ENCODE data around the gene ACTL8.

The ACTL8 gene

GRCh38 chr1:17725084-17725719 is 29.9 kb upstream of the ACTL8 start:
- Histone ChIP-seq H3K14ac (ENCODE audit: low read length) (no peak overlapping the region), H3K9me3 (replicated peaks in 1 of 2; ENCODE audit: control insufficient read depth in 2 of 2, insufficient read depth in 1 of 2, low read depth in 1 of 2, low read length in 2 of 2) (no peaks in the 10 kb centered on the region), H2AK5ac (ENCODE audit: low read depth, low read length) (no peak overlapping the region), H3K9ac (ENCODE audit: low read depth, low read length, poor library complexity) (no peak overlapping the region), H3K4me3 (ENCODE audit: low read length in 2 of 2) (no peak overlapping the region), H2BK12ac (ENCODE audit: low read length) (no peak overlapping the region), H3K27ac (replicated peaks; ENCODE audit: low read length) (no peak overlapping the region), H2BK120ac (ENCODE audit: low read depth, low read length) (no peak overlapping the region), H2BK15ac (ENCODE audit: low read length) (no peak overlapping the region), H3K23ac (ENCODE audit: low read depth, low read length, poor library complexity) (no peak overlapping the region), H4K8ac (ENCODE audit: low read depth, low read length) (no peak overlapping the region), H3K79me1 (ENCODE audit: low read depth, low read length) (no peaks in the 10 kb centered on the region), H3K18ac (ENCODE audit: low read length) (no peak overlapping the region), H2AFZ (ENCODE audit: low read length) (no peak overlapping the region), H4K91ac (ENCODE audit: low read depth, low read length, poor library complexity) (no peak overlapping the region), H3K4me1 (ENCODE audit: control insufficient read depth in 2 of 2, insufficient read depth in 1 of 2, low read depth in 1 of 2, low read length in 2 of 2) (peaks cover 0 to 2% of the 10 kb centered on the region in 2 donors), H3K27me3 (ENCODE audit: control insufficient read depth in 3 of 3, insufficient read depth in 3 of 3, low read depth in 1 of 3, low read length in 3 of 3) (peaks cover 0 to 6% (median 0%) of the 10 kb centered on the region in 3 experiments), H2BK5ac (ENCODE audit: low read length) (no peak overlapping the region), H3K36me3 (replicated peaks in 1 of 2; ENCODE audit: control insufficient read depth in 2 of 2, insufficient read depth in 2 of 2, low read length in 2 of 2) (no peaks in the 10 kb centered on the region), H3K4me2 (ENCODE audit: insufficient read depth, low read length, poor library complexity, severe bottlenecking) (no peak overlapping the region), H3K4ac (ENCODE audit: low read length) (no peak overlapping the region)
- no CpG with 5 or more reads among the region's 9 CpGs for WGBS, 2 donors (ENCODE audit: extremely low coverage in 2 of 2, insufficient read length in 2 of 2, insufficient replicate concordance in 1 of 2)
- no peak for DNase-seq (ENCODE audit: low spot score)

GRCh38 chr1:17725811-17726582 is 29.1 kb upstream of the ACTL8 start:
- Histone ChIP-seq H3K27ac (replicated peaks; ENCODE audit: low read length) (no peak overlapping the region), H3K4me2 (ENCODE audit: insufficient read depth, low read length, poor library complexity, severe bottlenecking) (no peak overlapping the region), H3K4me3 (ENCODE audit: low read length in 2 of 2) (no peak overlapping the region), H2BK15ac (ENCODE audit: low read length) (no peak overlapping the region), H2AFZ (ENCODE audit: low read length) (no peak overlapping the region), H3K9me3 (replicated peaks in 1 of 2; ENCODE audit: control insufficient read depth in 2 of 2, insufficient read depth in 1 of 2, low read depth in 1 of 2, low read length in 2 of 2) (no peaks in the 10 kb centered on the region), H2BK5ac (ENCODE audit: low read length) (no peak overlapping the region), H3K14ac (ENCODE audit: low read length) (no peak overlapping the region), H4K8ac (ENCODE audit: low read depth, low read length) (no peak overlapping the region), H3K23ac (ENCODE audit: low read depth, low read length, poor library complexity) (no peak overlapping the region), H4K91ac (ENCODE audit: low read depth, low read length, poor library complexity) (no peak overlapping the region), H3K36me3 (replicated peaks in 1 of 2; ENCODE audit: control insufficient read depth in 2 of 2, insufficient read depth in 2 of 2, low read length in 2 of 2) (no peaks in the 10 kb centered on the region), H3K9ac (ENCODE audit: low read depth, low read length, poor library complexity) (no peak overlapping the region), H2BK120ac (ENCODE audit: low read depth, low read length) (no peak overlapping the region), H2AK5ac (ENCODE audit: low read depth, low read length) (peak overlapping the region; percentile 40), H3K27me3 (ENCODE audit: control insufficient read depth in 3 of 3, insufficient read depth in 3 of 3, low read depth in 1 of 3, low read length in 3 of 3) (peaks cover 0 to 11% (median 2%) of the 10 kb centered on the region in 3 experiments), H3K4ac (ENCODE audit: low read length) (no peak overlapping the region), H3K79me1 (ENCODE audit: low read depth, low read length) (no peaks in the 10 kb centered on the region), H3K4me1 (ENCODE audit: control insufficient read depth in 2 of 2, insufficient read depth in 1 of 2, low read depth in 1 of 2, low read length in 2 of 2) (peaks cover 0 to 2% of the 10 kb centered on the region in 2 donors), H3K18ac (ENCODE audit: low read length) (peak overlapping the region; percentile 54), H2BK12ac (ENCODE audit: low read length) (no peak overlapping the region)
- DNase-seq (ENCODE audit: low spot score): no peak
- WGBS, 2 donors (ENCODE audit: extremely low coverage in 2 of 2, insufficient read length in 2 of 2, insufficient replicate concordance in 1 of 2): no CpG with 5 or more reads among the region's 7 CpGs

- Histone ChIP-seq H3K79me1 (ENCODE audit: low read depth, low read length) (no peaks in the 10 kb centered on the region), H3K4ac (ENCODE audit: low read length) (no peak overlapping the region), H2AFZ (ENCODE audit: low read length) (no peak overlapping the region), H4K8ac (ENCODE audit: low read depth, low read length) (no peak overlapping the region), H2BK120ac (ENCODE audit: low read depth, low read length) (no peak overlapping the region), H3K27me3 (ENCODE audit: control insufficient read depth in 3 of 3, insufficient read depth in 3 of 3, low read depth in 1 of 3, low read length in 3 of 3) (peaks cover 0 to 7% (median 2%) of the 10 kb centered on the region in 3 experiments), H2BK12ac (ENCODE audit: low read length) (no peak overlapping the region), H3K27ac (replicated peaks; ENCODE audit: low read length) (no peak overlapping the region), H3K23ac (ENCODE audit: low read depth, low read length, poor library complexity) (no peak overlapping the region), H2AK5ac (ENCODE audit: low read depth, low read length) (no peak overlapping the region), H3K9ac (ENCODE audit: low read depth, low read length, poor library complexity) (no peak overlapping the region), H2BK15ac (ENCODE audit: low read length) (no peak overlapping the region), H3K9me3 (replicated peaks in 1 of 2; ENCODE audit: control insufficient read depth in 2 of 2, insufficient read depth in 1 of 2, low read depth in 1 of 2, low read length in 2 of 2) (no peaks in the 10 kb centered on the region), H3K14ac (ENCODE audit: low read length) (no peak overlapping the region), H2BK5ac (ENCODE audit: low read length) (no peak overlapping the region), H3K36me3 (replicated peaks in 1 of 2; ENCODE audit: control insufficient read depth in 2 of 2, insufficient read depth in 2 of 2, low read length in 2 of 2) (no peaks in the 10 kb centered on the region), H3K18ac (ENCODE audit: low read length) (peak overlapping the region; percentile 33), H3K4me3 (ENCODE audit: low read length in 2 of 2) (no peak overlapping the region), H4K91ac (ENCODE audit: low read depth, low read length, poor library complexity) (no peak overlapping the region), H3K4me1 (ENCODE audit: control insufficient read depth in 2 of 2, insufficient read depth in 1 of 2, low read depth in 1 of 2, low read length in 2 of 2) (no peaks in the 10 kb centered on the region), H3K4me2 (ENCODE audit: insufficient read depth, low read length, poor library complexity, severe bottlenecking) (no peak overlapping the region)
- DNase-seq (ENCODE audit: low spot score): no peak
- WGBS, 2 donors (ENCODE audit: extremely low coverage in 2 of 2, insufficient read length in 2 of 2, insufficient replicate concordance in 1 of 2): no CpG with 5 or more reads among the region's 6 CpGs
Measured at GRCh38 chr1:17728123-17728712, 26.9 kb upstream of the ACTL8 start.

- no peak overlapping the region for H2AFZ ChIP-seq (ENCODE audit: low read length)
- no peak overlapping the region for H3K4me3 ChIP-seq (ENCODE audit: low read length in 2 of 2)
- H4K91ac ChIP-seq (ENCODE audit: low read depth, low read length, poor library complexity): no peak overlapping the region
- no peak overlapping the region for H3K4ac ChIP-seq (ENCODE audit: low read length)
- H3K23ac ChIP-seq (ENCODE audit: low read depth, low read length, poor library complexity): no peak overlapping the region
- H2AK5ac ChIP-seq (ENCODE audit: low read depth, low read length): peak overlapping the region; percentile 24
- H4K8ac ChIP-seq (ENCODE audit: low read depth, low read length): no peak overlapping the region
- no peak overlapping the region for H3K14ac ChIP-seq (ENCODE audit: low read length)
- no peak for DNase-seq (ENCODE audit: low spot score)
- no peak overlapping the region for H2BK15ac ChIP-seq (ENCODE audit: low read length)
- no peak overlapping the region for H3K4me2 ChIP-seq (ENCODE audit: insufficient read depth, low read length, poor library complexity, severe bottlenecking)
- no peaks in the 10 kb centered on the region for H3K4me1 ChIP-seq (ENCODE audit: control insufficient read depth in 2 of 2, insufficient read depth in 1 of 2, low read depth in 1 of 2, low read length in 2 of 2)
- no peak overlapping the region for H2BK12ac ChIP-seq (ENCODE audit: low read length)
- no peak overlapping the region for H3K27ac ChIP-seq (replicated peaks; ENCODE audit: low read length)
- peak overlapping the region; percentile 19 for H3K18ac ChIP-seq (ENCODE audit: low read length)
- no peak overlapping the region for H2BK5ac ChIP-seq (ENCODE audit: low read length)
- H3K36me3 ChIP-seq (replicated peaks in 1 of 2; ENCODE audit: control insufficient read depth in 2 of 2, insufficient read depth in 2 of 2, low read length in 2 of 2): no peaks in the 10 kb centered on the region
- H3K27me3 ChIP-seq (ENCODE audit: control insufficient read depth in 3 of 3, insufficient read depth in 3 of 3, low read depth in 1 of 3, low read length in 3 of 3): peaks cover 0 to 11% (median 2%) of the 10 kb centered on the region in 3 experiments
- no peaks in the 10 kb centered on the region for H3K9me3 ChIP-seq (replicated peaks in 1 of 2; ENCODE audit: control insufficient read depth in 2 of 2, insufficient read depth in 1 of 2, low read depth in 1 of 2, low read length in 2 of 2)
- H3K79me1 ChIP-seq (ENCODE audit: low read depth, low read length): no peaks in the 10 kb centered on the region
- H3K9ac ChIP-seq (ENCODE audit: low read depth, low read length, poor library complexity): no peak overlapping the region
- WGBS, 2 donors (ENCODE audit: extremely low coverage in 2 of 2, insufficient read length in 2 of 2, insufficient replicate concordance in 1 of 2): no CpG with 5 or more reads among the region's 12 CpGs
- no peak overlapping the region for H2BK120ac ChIP-seq (ENCODE audit: low read depth, low read length)
Measured at GRCh38 chr1:17729248-17729647, 25.9 kb upstream of the ACTL8 start.

Data from neuronal stem cell (in vitro differentiated cells).